Panc1 (cell line): ENCODE measurements around the gene PTPN2. TPM values are rescaled to one million over a fixed set of nuclear protein-coding genes. Genes with fewer than 3 reads are reported as not detected.
A peak's percentile ranks its signal among the peaks of the same experiment; 100 is the strongest.

Source experiments
- ATAC-seq: fragments of 200-7000 bp; cut with Tn5 transposase; 2 replicates; pipeline ENCODE4 v1.9.1; 2020; ENCODE audit warnings: mild to moderate bottlenecking, moderate library complexity
- BruUV-seq: library from RNA; stranded (reverse); fragments of 400-500 nt; replicated peaks from 2 replicates; lab custom pipeline; 2021; lab: Mats Ljungman, UMichigan
- CTCF ChIA-PET: fragments of 300-600 bp; sonication (Branson Sonifier 250); formaldehyde crosslinking; loops from one replicate; lab custom pipeline; 2022; ENCODE audit warnings: antibody characterized with exemption; lab: Charles Lee
- POLR2A ChIA-PET: fragments of 300-600 bp; sonication (Branson Sonifier 250); formaldehyde crosslinking; loops from one replicate; lab custom pipeline; 2022; ENCODE audit warnings: antibody characterized with exemption; lab: Charles Lee
- DNase-seq: peaks from one replicate; pipeline ENCODE4 v3.0.0-alpha.2; 2010; ENCODE audit warnings: low read depth, low spot score
- H3K27ac ChIP-seq: 2 replicates; pipeline ENCODE4 v1.5.1; 2011; ENCODE audit warnings: mild to moderate bottlenecking, low read length, inconsistent platforms
- H3K27me3 ChIP-seq: fragments of 200-500 bp; sonication (Bioruptor generic); 2 replicates; pipeline ENCODE4 v1.6.0; 2014; ENCODE audit warnings: low read length, inconsistent platforms; ENCODE audit not compliant: control insufficient read depth, insufficient read depth
- H3K36me3 ChIP-seq: fragments of 200-500 bp; sonication (Bioruptor generic); 2 replicates; pipeline ENCODE4 v1.5.1; 2014; ENCODE audit warnings: inconsistent platforms, mild to moderate bottlenecking, low read length, moderate library complexity; ENCODE audit not compliant: control insufficient read depth, insufficient read depth
- H3K4me1 ChIP-seq: 2 replicates; pipeline ENCODE4 v1.5.1; 2011; ENCODE audit warnings: inconsistent platforms, mild to moderate bottlenecking, low read length, moderate library complexity; ENCODE audit not compliant: control insufficient read depth, insufficient read depth
- H3K4me3 ChIP-seq, 2 experiments: 2 replicates each; pipeline ENCODE4 v1.5.1; 2011 to 2012; ENCODE audit warnings: low read depth in 2 of 2, low read length in 2 of 2, mild to moderate bottlenecking in 2 of 2, inconsistent platforms in 1 of 2, moderate library complexity in 1 of 2
- H3K9me3 ChIP-seq: fragments of 200-500 bp; sonication (Bioruptor generic); 2 replicates; pipeline ENCODE4 v1.5.1; 2014; ENCODE audit warnings: low read depth, mild to moderate bottlenecking, inconsistent platforms, low read length, moderate library complexity; ENCODE audit not compliant: control insufficient read depth, insufficient read depth
- POLR2AphosphoS5 ChIP-seq: IDR thresholded peaks from 2 replicates; pipeline ENCODE4 v1.6.1; 2012; ENCODE audit warnings: mild to moderate bottlenecking, low read depth, low read length, moderate library complexity
- SIN3A ChIP-seq: IDR thresholded peaks from 2 replicates; pipeline ENCODE4 v1.6.1; 2012; ENCODE audit warnings: low read depth, mild to moderate bottlenecking, low read length, moderate library complexity, borderline replicate concordance; ENCODE audit not compliant: insufficient read depth
- TCF7L2 ChIP-seq: IDR thresholded peaks from 2 replicates; pipeline ENCODE4 v1.6.1; 2011; ENCODE audit warnings: mild to moderate bottlenecking, low read depth, low read length, inconsistent platforms
- in situ Hi-C: cut with HindIII; loops from 2 replicates; pipeline ENCODE4 v1.10.0; 2016; ENCODE audit warnings: low sequenced_read_pairs, low pct_unique_long_range_greater_than_20kb
- intact Hi-C: fragments of 100-400 bp; cut with micrococcal nuclease; formaldehyde crosslinking; loops from one replicate; pipeline ENCODE4 v1.10.0; 2022; ENCODE audit not compliant: unreplicated experiment
- total RNA-seq: library from RNA; stranded (reverse); gene quantifications from one replicate; pipeline ENCODE4 v1.2.1, GENCODE V29; 2021; ENCODE audit not compliant: unreplicated experiment
- TF ChIP-seq, protein P1 (sequence below), 2 experiments: IDR thresholded peaks; 2 replicates each; pipeline ENCODE4 v1.6.1; 2011 to 2012; ENCODE audit warnings: low read depth in 2 of 2, control low read depth in 1 of 2, low read length in 1 of 2, mild to moderate bottlenecking in 1 of 2, moderate library complexity in 1 of 2; ENCODE audit not compliant: insufficient read depth in 1 of 2
- TF ChIP-seq, protein P2 (sequence below): fragments of 450-650 bp; IDR thresholded peaks from 2 replicates; pipeline ENCODE4 v1.5.1; 2017; ENCODE audit warnings: mild to moderate bottlenecking

The PTPN2 gene
- total RNA-seq, 1 experiment from 2014 or later, result 34.8 TPM

DNA sequence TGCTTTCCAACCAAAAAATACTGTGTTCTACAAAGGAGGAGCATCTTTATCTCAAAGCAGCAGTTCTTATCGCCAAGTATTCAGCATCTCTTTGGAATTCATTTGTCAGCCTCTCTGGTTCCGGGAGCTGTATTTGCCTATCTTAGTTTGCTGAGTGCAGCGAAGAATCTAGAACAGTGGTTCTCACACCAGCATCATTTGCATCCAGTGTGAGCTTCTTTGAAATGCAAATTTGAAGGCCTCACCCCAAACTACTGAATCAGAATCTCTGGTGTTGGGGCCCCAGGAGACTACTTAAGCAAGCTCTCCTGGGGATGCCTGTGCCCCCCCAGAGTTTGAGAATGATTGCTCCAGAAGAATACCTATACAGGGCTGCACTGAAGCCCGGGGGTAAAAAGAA lies 1.5 kb upstream of the PTPN2 start:
- TF ChIP-seq, protein P1, sequence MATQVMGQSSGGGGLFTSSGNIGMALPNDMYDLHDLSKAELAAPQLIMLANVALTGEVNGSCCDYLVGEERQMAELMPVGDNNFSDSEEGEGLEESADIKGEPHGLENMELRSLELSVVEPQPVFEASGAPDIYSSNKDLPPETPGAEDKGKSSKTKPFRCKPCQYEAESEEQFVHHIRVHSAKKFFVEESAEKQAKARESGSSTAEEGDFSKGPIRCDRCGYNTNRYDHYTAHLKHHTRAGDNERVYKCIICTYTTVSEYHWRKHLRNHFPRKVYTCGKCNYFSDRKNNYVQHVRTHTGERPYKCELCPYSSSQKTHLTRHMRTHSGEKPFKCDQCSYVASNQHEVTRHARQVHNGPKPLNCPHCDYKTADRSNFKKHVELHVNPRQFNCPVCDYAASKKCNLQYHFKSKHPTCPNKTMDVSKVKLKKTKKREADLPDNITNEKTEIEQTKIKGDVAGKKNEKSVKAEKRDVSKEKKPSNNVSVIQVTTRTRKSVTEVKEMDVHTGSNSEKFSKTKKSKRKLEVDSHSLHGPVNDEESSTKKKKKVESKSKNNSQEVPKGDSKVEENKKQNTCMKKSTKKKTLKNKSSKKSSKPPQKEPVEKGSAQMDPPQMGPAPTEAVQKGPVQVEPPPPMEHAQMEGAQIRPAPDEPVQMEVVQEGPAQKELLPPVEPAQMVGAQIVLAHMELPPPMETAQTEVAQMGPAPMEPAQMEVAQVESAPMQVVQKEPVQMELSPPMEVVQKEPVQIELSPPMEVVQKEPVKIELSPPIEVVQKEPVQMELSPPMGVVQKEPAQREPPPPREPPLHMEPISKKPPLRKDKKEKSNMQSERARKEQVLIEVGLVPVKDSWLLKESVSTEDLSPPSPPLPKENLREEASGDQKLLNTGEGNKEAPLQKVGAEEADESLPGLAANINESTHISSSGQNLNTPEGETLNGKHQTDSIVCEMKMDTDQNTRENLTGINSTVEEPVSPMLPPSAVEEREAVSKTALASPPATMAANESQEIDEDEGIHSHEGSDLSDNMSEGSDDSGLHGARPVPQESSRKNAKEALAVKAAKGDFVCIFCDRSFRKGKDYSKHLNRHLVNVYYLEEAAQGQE (IDR thresholded peaks at IDR 0.05; ENCODE audit: insufficient read depth in 1 of 2, low read depth in 2 of 2, low read length in 1 of 2), result no peak
- TF ChIP-seq POLR2AphosphoS5, result no peak
- TF ChIP-seq, protein P2, sequence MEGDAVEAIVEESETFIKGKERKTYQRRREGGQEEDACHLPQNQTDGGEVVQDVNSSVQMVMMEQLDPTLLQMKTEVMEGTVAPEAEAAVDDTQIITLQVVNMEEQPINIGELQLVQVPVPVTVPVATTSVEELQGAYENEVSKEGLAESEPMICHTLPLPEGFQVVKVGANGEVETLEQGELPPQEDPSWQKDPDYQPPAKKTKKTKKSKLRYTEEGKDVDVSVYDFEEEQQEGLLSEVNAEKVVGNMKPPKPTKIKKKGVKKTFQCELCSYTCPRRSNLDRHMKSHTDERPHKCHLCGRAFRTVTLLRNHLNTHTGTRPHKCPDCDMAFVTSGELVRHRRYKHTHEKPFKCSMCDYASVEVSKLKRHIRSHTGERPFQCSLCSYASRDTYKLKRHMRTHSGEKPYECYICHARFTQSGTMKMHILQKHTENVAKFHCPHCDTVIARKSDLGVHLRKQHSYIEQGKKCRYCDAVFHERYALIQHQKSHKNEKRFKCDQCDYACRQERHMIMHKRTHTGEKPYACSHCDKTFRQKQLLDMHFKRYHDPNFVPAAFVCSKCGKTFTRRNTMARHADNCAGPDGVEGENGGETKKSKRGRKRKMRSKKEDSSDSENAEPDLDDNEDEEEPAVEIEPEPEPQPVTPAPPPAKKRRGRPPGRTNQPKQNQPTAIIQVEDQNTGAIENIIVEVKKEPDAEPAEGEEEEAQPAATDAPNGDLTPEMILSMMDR, result no peak
- in situ Hi-C loops, result no loop called here
- Histone ChIP-seq H3K27ac (no peak overlapping the region), H3K9me3 (no peaks in the 10 kb centered on the region), H3K27me3 (no peaks in the 10 kb centered on the region), H3K36me3 (peaks cover 5% of the 10 kb centered on the region; the same call in 1 of the 2 replicates), H3K4me1 (peaks cover 20% of the 10 kb centered on the region), H3K4me3 (no peak overlapping the region)
- ChIA-PET CTCF (no interaction called here), POLR2A (interaction anchor here (0.7 kb wide), 1 partner anchor 204 kb away, joined by 5 read pairs; no protein-coding TSS in a partner anchor)
- no TSS peak for BruUV-seq
- DNase-seq, result no peak
- intact Hi-C loops, result no loop called here
- no peak for ATAC-seq

- in situ Hi-C loops, result no loop called here
- Histone ChIP-seq H3K27ac (peak overlapping the region; percentile 85), H3K4me1 (peaks cover 29% of the 10 kb centered on the region), H3K36me3 (peaks cover 5% of the 10 kb centered on the region; the same call in 1 of the 2 replicates), H3K27me3 (no peaks in the 10 kb centered on the region), H3K4me3 (peak overlapping the region; percentile 80 to 84), H3K9me3 (no peaks in the 10 kb centered on the region)
- no peak; the same call in 1 of the 2 replicates for ATAC-seq
- ChIA-PET CTCF (no interaction called here), POLR2A (interaction anchor here (0.7 to 1.3 kb wide), 2 partner anchors 9 to 203 kb away, joined by 3 to 5 read pairs; no protein-coding TSS in a partner anchor)
- TF ChIP-seq SIN3A (no peak), TCF7L2 (no peak)
- TF ChIP-seq, protein P2, result no peak
- BruUV-seq, result TSS peak; percentile 83
- intact Hi-C loops, result no loop called here
- DNase-seq, result no peak
Observed at GRCh38 chr18:12884406-12885323, 628 bp upstream of the PTPN2 start.
